RWPE1 (cell line): ENCODE measurements around the gene NFASC.

ENCODE experiments used
- CTCF ChIA-PET: fragments of 350-600 bp; sonication (Branson Sonifier 250); formaldehyde crosslinking; extraction: SDS; loops from one replicate; lab custom pipeline; 2021; lab: Yijun Ruan, JAX
- POLR2A ChIA-PET: fragments of 400-600 bp; formaldehyde crosslinking; extraction: SDS; loops from one replicate; lab custom pipeline; 2020; ENCODE audit warnings: antibody characterized with exemption; ENCODE audit not compliant: low non-redundant PET; lab: Yijun Ruan, JAX
- DNase-seq: peaks from one replicate; pipeline ENCODE4 v3.0.0; 2012; ENCODE audit warnings: low spot score
- H3K27ac ChIP-seq: fragments of 450-650 bp; 2 replicates; pipeline ENCODE4 v1.5.1; 2017
- TF ChIP-seq, protein P1 (sequence below): fragments of 450-650 bp; conservative IDR thresholded peaks from 2 replicates; pipeline ENCODE4 v1.5.1; 2017; ENCODE audit warnings: low read depth, mild to moderate bottlenecking

The NFASC gene

GRCh38 chr1:205061227-205061626 lies 190.6 kb downstream of the NFASC start:
- ChIA-PET CTCF (interaction anchor here (0.5 to 4.3 kb wide), 47 partner anchors 9 to 388 kb away, joined by 3 to 162 read pairs (median 5); partner anchors contain the start of genes CNTN2, RBBP5 and TMEM81), POLR2A (no interaction called here)

GRCh38 chr1:205061665-205062069 lies 191.0 kb downstream of the NFASC start:
- DNase-seq, result peak; percentile 81
- H3K27ac ChIP-seq, result no peak overlapping the region
- ChIA-PET POLR2A (no interaction called here), CTCF (interaction anchor here (0.5 to 4.3 kb wide), 54 partner anchors 8 to 1287 kb away, joined by 3 to 162 read pairs (median 4); partner anchors contain the start of genes CNTN2, RBBP5 and TMEM81)
- TF ChIP-seq, protein P1, sequence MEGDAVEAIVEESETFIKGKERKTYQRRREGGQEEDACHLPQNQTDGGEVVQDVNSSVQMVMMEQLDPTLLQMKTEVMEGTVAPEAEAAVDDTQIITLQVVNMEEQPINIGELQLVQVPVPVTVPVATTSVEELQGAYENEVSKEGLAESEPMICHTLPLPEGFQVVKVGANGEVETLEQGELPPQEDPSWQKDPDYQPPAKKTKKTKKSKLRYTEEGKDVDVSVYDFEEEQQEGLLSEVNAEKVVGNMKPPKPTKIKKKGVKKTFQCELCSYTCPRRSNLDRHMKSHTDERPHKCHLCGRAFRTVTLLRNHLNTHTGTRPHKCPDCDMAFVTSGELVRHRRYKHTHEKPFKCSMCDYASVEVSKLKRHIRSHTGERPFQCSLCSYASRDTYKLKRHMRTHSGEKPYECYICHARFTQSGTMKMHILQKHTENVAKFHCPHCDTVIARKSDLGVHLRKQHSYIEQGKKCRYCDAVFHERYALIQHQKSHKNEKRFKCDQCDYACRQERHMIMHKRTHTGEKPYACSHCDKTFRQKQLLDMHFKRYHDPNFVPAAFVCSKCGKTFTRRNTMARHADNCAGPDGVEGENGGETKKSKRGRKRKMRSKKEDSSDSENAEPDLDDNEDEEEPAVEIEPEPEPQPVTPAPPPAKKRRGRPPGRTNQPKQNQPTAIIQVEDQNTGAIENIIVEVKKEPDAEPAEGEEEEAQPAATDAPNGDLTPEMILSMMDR, result peak; percentile 89

More at GRCh38 chr1:205061227-205061626, 190.6 kb downstream of the NFASC start:
- TF ChIP-seq, protein P1, result no peak
- no peak for DNase-seq
- H3K27ac ChIP-seq, result no peak overlapping the region

GRCh38 chr1:205062319-205062718 lies 191.7 kb downstream of the NFASC start:
- no peak overlapping the region for H3K27ac ChIP-seq
- ChIA-PET POLR2A (no interaction called here), CTCF (interaction anchor here (0.6 to 4.3 kb wide), 19 partner anchors 10 to 868 kb away, joined by 3 to 162 read pairs (median 11); partner anchors contain the start of gene CNTN2)
- no peak for DNase-seq
- TF ChIP-seq, protein P1, result no peak

DNA sequence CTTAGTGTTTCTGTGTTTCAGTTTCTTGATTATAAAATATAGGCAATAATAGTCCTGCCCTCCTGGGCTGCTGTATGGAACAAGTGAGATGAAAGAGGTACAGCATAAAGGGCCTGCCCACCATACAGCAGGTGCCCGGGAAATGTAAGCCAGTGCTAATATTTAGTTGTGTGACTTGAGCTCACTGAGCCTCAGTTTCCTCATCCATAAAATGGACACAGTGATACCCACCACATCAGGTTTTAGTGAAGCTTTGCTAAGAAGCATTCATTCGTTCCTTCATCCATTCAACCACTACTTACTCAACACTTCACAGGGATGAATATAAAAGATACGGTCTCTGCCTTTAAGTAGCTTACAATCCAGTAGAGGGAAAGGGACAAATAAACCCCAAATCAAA lies 192.2 kb downstream of the NFASC start:
- DNase-seq, result no peak
- no peak overlapping the region for H3K27ac ChIP-seq
- ChIA-PET POLR2A (interaction anchor here (0.6 kb wide), 1 partner anchor 1455 kb away, joined by 3 read pairs; no protein-coding TSS in a partner anchor), CTCF (interaction anchor here (0.6 to 4.3 kb wide), 10 partner anchors 11 to 277 kb away, joined by 3 to 162 read pairs (median 17); no protein-coding TSS in a partner anchor)
- TF ChIP-seq, protein P1, result no peak

DNA sequence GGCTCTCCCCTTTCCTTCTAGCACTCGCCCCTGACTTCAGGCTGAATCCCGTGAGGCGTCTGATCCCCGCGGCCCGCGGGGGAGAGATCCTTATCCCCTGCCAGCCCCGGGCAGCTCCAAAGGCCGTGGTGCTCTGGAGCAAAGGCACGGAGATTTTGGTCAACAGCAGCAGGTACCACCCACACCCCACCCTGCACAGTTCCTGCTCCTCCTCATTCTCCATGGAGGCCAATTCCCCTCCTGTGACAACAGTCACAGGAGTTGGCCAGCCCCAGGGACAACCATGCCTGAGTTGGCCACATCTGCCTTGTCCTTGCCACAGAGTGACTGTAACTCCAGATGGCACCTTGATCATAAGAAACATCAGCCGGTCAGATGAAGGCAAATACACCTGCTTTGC lies 193.6 kb downstream of the NFASC start:
- ChIA-PET CTCF (interaction anchor here (2.0 to 4.3 kb wide), 5 partner anchors 10 to 257 kb away, joined by 15 to 162 read pairs (median 58); no protein-coding TSS in a partner anchor), POLR2A (no interaction called here)
- TF ChIP-seq, protein P1, result no peak

GRCh38 chr1:205064741-205065316 lies 194.2 kb downstream of the NFASC start:
- no peak for DNase-seq
- CTCF ChIA-PET, result no interaction called here
- no peak overlapping the region for H3K27ac ChIP-seq
- POLR2A ChIA-PET, result no interaction called here
- TF ChIP-seq, protein P1, result no peak

More for the DNA sequence above, 193.6 kb downstream of the NFASC start:
- no peak for DNase-seq
- no peak overlapping the region for H3K27ac ChIP-seq
